GM18861 (cell line): ENCODE data around the gene PPP3CA.

Experiments
- ATAC-seq: cut with Tn5 transposase; IDR thresholded peaks from one replicate; pipeline ENCODE4 v1.9.1; 2021; ENCODE audit not compliant: unreplicated experiment

Gene PPP3CA

GRCh38 chr4:101289306-101289705 lies 58.0 kb downstream of the PPP3CA start:
- ATAC-seq: no peak

DNA sequence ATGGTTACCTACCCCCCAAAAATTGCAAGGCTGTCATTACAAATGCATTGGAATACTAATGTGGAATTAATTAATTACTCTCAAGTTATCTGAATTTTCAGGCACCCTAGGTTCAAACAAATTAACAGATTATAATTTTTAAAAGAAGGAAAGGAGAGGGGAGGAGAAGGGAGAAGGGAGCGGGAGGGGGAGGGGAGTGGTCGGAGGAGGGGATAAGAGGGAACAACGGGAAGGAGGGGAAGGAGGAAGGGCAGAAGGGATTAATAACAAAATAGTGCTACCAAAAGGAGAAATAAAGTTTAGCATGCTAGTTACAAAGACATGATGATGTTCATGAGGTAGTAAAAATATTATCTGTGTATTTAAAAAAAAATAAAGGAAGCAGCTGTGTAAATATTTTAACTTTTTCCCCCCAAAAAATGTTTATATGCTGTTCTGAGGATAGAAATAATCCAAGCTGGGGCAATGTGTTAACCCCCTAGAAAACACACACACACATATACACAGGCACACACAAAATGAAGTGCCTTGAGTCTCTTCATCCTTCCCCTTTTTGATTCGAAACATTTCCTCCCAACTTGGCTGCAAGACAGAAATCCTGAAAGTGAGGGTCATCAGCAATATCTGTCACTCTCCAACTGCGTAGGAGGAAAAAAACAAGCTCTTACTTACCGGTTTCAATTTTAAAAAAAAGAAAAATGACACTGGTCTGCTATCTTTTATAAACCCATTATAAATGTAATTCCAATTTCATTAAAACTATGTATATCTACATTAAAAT lies 58.8 kb downstream of the PPP3CA start:
- ATAC-seq: no peak

DNA sequence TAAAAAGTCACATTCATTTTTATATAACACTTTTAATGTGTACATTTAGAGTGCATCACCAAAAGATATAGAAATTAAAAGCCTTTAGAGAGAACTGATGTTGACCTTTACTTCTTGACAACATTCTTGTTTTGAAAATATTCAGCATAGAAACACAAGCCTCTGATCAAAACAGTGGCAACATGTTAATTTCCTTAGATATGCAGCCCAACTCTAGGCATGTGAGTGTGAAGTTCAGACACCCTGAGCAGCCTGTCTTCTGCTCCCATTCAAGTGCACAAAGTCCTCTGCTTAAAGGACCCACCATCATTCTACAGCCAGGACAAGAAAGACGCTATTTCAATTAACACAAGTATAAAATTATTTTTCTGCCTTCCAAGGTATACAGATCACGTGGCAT lies 60.0 kb downstream of the PPP3CA start:
- ATAC-seq: no peak

- no peak for ATAC-seq
Measured at GRCh38 chr4:101286663-101287062, 60.7 kb downstream of the PPP3CA start.

DNA sequence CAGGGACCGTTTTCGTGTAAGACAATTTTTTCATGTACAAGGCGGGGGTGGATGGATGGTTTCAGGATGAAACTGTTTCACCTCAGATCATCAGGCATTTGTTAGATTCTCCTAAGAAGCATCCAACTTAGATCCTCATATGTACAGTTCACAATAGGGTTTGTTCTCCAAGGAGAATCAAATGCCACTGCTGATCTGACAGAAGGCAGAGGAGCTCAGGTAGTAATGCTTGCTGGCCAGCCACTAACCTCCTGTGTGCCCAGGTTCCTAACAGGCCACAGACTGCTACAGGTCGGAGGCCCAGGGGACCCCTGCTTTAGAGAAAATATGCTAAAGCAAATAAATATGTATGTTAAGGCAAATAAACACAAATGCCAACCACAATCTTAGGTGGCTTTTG lies 61.3 kb downstream of the PPP3CA start:
- no peak for ATAC-seq

GRCh38 chr4:101284546-101284945 lies 62.8 kb downstream of the PPP3CA start:
- no peak for ATAC-seq

DNA sequence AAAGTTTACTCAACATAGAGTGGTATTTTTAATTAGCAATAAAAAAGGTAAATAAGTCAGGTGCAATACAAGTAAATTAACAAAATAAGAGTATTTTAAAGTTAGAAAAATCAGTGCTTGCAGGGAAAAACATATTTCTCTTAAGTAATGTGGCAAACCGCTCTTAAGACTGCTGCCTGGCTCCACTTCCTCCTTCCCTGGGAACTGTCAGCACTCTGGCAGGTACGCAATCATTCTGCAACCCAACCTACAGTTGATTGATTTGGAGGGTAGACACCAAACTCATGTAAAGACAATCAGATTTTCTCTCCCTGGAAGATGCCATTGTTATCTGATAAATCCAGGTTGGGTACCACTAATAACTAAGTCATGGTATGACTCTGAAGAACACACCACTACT lies 63.9 kb downstream of the PPP3CA start:
- no peak for ATAC-seq

DNA sequence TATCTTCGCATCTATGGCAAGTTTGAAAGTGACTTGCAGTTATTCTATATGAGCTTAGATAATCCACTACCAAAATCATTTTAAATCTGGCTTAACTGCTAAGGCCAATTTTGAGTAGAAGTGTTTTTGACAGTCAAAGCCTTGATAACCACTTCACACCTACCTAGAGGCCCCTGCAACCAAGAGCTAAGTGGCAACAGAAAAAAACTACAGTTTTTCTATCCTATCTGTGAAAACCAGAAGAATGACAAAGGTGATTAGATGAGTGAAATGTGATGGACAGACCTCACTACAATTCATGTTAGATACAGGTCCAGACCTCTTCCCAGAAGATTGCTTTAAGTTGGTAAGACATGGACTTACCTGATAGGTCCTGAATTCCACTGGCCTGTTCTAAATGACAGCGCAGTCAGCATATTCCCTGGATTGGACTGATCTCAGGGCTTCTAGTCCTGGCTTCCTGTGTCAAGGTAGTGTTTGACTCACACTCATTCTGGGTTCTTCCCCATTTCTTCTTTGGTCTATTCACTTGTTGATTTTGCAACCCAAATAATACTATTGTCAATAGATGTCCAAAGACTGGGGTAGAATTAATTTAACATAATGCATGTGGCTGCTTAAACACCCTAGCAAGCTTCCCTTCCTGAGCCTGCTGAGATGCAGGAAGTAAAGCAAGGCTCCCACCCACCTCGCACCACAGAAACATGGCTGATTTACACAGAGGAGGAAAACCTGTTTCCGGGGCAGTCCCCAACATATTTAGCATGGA lies 65.1 kb downstream of the PPP3CA start:
- no peak for ATAC-seq

DNA sequence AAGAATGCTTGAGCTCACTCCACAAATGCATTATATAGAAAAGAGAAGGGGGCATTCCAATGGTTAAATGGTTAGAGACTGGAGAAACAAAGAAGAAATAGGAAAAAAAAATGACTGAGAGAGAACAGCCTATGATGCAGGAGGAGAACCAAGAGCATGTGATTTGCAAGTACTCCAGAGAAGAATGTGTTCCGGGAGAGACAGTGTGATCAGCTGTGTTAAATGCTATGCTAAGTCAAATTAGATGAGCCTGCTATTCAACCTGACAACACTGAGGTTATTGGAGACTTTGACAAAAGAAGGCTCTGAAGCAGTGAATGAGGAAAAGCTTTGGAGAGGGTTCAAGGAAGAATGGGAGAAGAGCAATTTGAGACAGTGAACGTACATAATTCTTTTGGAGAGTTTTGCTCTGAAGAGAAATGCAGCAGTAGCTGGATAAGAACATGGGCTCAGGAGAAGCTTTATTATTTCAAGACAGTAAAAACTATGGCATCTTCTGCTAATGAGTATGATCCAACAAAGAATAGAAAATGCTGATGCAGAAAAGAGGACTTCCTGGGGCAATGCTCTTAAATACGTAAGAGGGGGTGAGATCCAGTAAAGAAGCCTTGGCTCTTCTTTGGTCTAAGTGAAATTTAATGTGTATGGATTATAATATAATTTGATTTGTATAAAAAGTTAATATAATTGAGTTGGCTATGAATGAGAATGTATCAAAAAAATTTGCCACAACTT lies 66.3 kb downstream of the PPP3CA start:
- ATAC-seq: no peak

- peak; percentile 58 for ATAC-seq
Measured at GRCh38 chr4:101279377-101279871, 67.9 kb downstream of the PPP3CA start.

GRCh38 chr4:101277671-101278070 lies 69.7 kb downstream of the PPP3CA start:
- ATAC-seq: no peak

GRCh38 chr4:101276661-101277060 lies 70.7 kb downstream of the PPP3CA start:
- no peak for ATAC-seq

- peak; percentile 77 for ATAC-seq
Measured at GRCh38 chr4:101274888-101275752, 72.2 kb downstream of the PPP3CA start.

- ATAC-seq: no peak
Measured at GRCh38 chr4:101271516-101271915, 75.8 kb downstream of the PPP3CA start.

DNA sequence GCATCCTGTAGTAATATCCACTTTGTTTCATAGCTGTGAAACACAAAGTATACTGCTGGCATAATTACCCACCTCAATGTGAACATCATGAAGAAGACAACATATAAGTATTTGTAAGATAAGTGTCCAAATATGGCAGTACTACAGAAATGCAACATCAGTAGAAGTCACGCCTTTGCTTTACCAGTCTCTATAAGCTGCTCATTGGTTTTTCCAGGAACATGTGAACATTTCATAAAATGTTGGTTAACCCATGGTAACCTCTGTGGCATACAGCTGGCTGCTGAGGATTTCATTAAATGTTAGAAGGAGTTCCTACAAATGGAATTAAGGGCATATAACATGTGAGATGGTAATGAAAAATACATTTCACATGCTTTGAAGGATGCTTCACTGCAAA lies 77.6 kb downstream of the PPP3CA start:
- ATAC-seq: no peak

- ATAC-seq: no peak
Measured at GRCh38 chr4:101265816-101266172, 81.5 kb downstream of the PPP3CA start.

DNA sequence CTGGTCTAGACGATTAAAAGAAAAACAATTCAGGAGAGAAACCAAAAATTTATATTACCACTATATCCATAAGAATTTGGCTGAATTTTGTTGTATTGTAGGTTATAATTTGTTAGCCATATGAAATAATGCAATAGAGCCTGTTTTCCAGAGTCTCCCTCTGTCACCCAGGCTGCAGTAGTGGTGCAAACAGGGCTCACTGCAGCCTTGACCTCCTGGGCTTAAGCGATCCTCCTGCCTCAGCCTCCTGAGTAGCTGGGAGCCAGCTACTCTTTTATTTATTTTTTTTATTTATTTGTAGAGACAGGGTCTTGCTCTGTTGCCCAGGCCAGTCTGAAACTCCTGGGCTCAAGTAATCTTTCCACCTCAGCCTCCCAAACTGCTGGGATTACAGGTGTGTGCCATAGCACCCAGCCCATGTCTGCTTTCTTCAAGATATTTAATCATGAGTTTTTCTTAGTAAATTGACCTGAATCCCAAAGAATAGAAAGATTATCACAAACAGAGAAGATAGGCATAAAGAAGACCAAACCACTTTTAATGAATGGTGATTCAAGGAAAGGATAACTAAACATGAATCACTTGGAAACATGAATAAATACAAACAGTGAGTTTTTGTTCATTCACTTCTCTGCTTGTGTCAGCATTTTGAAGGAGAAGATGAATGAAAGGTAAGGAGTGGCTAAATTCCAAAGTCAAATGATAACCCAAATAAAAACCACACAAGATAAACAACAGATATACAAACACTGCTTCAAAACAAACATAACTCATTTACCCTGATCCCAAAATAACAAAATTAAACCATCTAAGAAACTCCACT lies 82.1 kb downstream of the PPP3CA start:
- ATAC-seq: no peak

GRCh38 chr4:101264512-101264911 lies 82.8 kb downstream of the PPP3CA start:
- ATAC-seq: no peak

DNA sequence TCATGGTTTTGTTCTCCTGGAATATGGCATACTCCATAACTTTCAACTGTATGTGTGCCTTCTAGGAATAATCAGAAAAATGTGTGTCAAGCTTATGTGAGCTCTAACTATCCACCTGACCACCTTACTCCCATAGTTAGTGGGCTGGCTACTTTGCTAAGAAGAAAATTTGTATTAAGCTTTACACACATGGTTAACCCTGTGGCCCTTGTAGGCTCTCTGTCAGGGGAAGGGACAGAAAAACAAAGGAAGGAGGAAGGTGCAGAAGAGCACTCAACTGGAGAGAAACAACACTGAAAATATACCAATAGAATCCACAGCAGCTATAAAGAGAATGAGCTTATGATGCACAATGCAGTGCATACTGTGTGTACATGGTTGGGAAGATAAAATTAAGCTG lies 84.6 kb downstream of the PPP3CA start:
- ATAC-seq: peak; percentile 83

DNA sequence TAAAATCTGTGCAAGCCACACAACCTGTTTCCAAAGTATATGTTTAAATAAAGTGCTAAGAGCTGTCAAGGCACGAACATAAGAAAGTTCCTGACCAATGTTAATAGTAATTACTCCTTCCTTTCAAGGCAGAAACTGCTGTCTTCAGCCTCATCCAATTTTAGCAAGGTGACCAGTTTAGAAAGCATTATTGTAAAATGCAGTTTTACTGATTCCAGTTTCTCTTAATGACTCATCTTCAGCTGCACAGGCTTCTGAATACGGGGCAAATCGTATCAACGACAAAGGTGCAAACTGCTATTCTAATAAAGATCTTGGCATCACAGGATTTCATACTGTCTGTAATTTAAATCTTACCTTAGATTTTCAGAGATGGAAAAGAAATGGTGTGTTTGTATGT lies 87.5 kb downstream of the PPP3CA start:
- peak; percentile 83 for ATAC-seq
